PC-9 (cell line): ENCODE results near the gene FANCM.

Source experiments
- CTCF ChIP-seq: fragments of 200-600 bp; sonication (generic); conservative IDR thresholded peaks from 2 replicates; pipeline ENCODE4 v1.6.1; 2017; ENCODE audit warnings: mixed run types, antibody characterized with exemption, mild to moderate bottlenecking, moderate library complexity
- EZH2 ChIP-seq: fragments of 200-600 bp; sonication (generic); IDR thresholded peaks from 2 replicates; pipeline ENCODE4 v1.8.0; 2017; ENCODE audit warnings: antibody characterized with exemption, low read depth

DNA sequence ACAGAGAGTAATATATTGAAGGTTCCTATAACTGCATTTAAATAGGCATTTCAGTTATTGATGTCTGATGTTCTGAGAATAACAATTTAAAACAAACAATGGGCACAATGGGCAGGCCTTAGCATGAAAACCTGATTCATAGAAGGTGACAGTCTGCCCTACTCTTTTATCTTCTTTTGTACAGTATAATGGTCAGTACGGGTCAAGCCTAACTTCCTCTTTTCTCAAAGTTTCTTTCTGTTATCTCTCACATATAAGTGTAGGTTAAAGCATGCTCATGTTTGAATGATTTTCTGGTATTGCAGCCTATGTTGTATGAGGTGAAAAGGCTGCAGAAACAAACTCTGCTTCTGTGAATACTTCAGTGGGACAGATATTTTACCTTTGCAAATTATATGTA, 15.6 kb upstream of the FANCM start:
- TF ChIP-seq EZH2 (no peak), CTCF (no peak)
